Activated B cell treated with CpG ODN at 0.5 μM for 24 hours (primary cell): ENCODE results near the gene DDRGK1. TPM values are rescaled to one million over a fixed set of nuclear protein-coding genes. Genes with fewer than 3 reads are reported as not detected.
A peak's percentile ranks its signal among the peaks of the same experiment; 100 is the strongest.

ENCODE experiments used
- ATAC-seq: fragments of 200-7000 bp; cut with Tn5 transposase; one replicate; pipeline ENCODE4 v1.10.0; 2021; ENCODE audit warnings: low read depth, mild to moderate bottlenecking, moderate library complexity
- CTCF ChIA-PET: fragments of 350-600 bp; sonication (Branson Sonifier 250); formaldehyde crosslinking; loops from one replicate; lab custom pipeline; 2021; ENCODE audit warnings: antibody characterized with exemption; lab: Charles Lee
- POLR2A ChIA-PET: fragments of 350-600 bp; sonication (Branson Sonifier 250); formaldehyde crosslinking; loops from one replicate; lab custom pipeline; 2021; ENCODE audit warnings: antibody characterized with exemption; lab: Charles Lee
- DNase-seq: peaks from one replicate; pipeline ENCODE4 v3.0.0; 2022
- H3K27ac Mint-ChIP-seq: one replicate; pipeline ENCODE4 v1.8.0; 2020; ENCODE audit warnings: mixed read lengths
- H3K27me3 Mint-ChIP-seq: one replicate; pipeline ENCODE4 v1.8.0; 2021; ENCODE audit warnings: mixed read lengths
- H3K36me3 Mint-ChIP-seq: one replicate; pipeline ENCODE4 v1.8.0; 2021; ENCODE audit warnings: low read depth, mixed read lengths
- H3K4me1 Mint-ChIP-seq: one replicate; pipeline ENCODE4 v1.8.0; 2021; ENCODE audit warnings: mixed read lengths
- H3K4me3 Mint-ChIP-seq: one replicate; pipeline ENCODE4 v1.8.0; 2020; ENCODE audit warnings: mild to moderate bottlenecking, mixed read lengths
- H3K9me3 Mint-ChIP-seq: one replicate; pipeline ENCODE4 v1.8.0; 2020; ENCODE audit warnings: mixed read lengths
- intact Hi-C: fragments of 100-400 bp; cut with micrococcal nuclease; formaldehyde crosslinking; loops from one replicate; pipeline ENCODE4 v1.15.1; 2024
- total RNA-seq: library from RNA; stranded (reverse); gene quantifications from 2 replicates; pipeline ENCODE4 v1.2.3, GENCODE V29; 2022
- TF ChIP-seq, protein P1 (sequence below): fragments of 200-600 bp; IDR thresholded peaks from one replicate; pipeline ENCODE4 v1.8.0; 2022; ENCODE audit warnings: antibody characterized with exemption, mild to moderate bottlenecking

The DDRGK1 gene
- total RNA-seq, 1 donor from 2014 or later: 46.1 TPM

DNA sequence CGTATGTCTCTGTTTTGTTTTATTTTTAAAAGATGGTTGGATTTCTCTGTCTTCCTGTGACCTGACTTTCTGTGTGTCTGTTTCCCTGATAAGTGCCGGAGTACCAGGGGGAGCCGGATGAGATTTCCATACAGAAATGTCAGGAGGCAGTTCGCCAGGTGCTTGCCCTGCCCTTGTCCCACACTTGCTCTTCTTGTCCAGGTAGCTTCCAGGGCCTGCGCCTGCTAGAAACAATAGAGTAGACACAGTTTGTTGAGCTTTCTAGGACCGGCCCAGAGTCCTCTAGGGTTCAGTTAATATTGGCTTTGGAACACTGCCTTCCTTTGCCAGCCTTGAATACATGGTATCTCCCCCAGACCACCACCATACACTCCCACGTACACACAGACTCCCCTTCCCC is 8.7 kb upstream of the DDRGK1 start:
- Mint-ChIP-seq H3K27me3 (no peaks in the 10 kb centered on the region), H3K36me3 (peaks cover 33% of the 10 kb centered on the region), H3K27ac (no peak overlapping the region), H3K4me3 (no peak overlapping the region), H3K4me1 (peaks cover 25% of the 10 kb centered on the region), H3K9me3 (no peaks in the 10 kb centered on the region)
- ChIA-PET CTCF (no interaction called here), POLR2A (no interaction called here)
- ATAC-seq: no peak
- intact Hi-C loops: no loop called here
- no peak for DNase-seq
- TF ChIP-seq, protein P1, sequence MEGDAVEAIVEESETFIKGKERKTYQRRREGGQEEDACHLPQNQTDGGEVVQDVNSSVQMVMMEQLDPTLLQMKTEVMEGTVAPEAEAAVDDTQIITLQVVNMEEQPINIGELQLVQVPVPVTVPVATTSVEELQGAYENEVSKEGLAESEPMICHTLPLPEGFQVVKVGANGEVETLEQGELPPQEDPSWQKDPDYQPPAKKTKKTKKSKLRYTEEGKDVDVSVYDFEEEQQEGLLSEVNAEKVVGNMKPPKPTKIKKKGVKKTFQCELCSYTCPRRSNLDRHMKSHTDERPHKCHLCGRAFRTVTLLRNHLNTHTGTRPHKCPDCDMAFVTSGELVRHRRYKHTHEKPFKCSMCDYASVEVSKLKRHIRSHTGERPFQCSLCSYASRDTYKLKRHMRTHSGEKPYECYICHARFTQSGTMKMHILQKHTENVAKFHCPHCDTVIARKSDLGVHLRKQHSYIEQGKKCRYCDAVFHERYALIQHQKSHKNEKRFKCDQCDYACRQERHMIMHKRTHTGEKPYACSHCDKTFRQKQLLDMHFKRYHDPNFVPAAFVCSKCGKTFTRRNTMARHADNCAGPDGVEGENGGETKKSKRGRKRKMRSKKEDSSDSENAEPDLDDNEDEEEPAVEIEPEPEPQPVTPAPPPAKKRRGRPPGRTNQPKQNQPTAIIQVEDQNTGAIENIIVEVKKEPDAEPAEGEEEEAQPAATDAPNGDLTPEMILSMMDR: no peak

DNA sequence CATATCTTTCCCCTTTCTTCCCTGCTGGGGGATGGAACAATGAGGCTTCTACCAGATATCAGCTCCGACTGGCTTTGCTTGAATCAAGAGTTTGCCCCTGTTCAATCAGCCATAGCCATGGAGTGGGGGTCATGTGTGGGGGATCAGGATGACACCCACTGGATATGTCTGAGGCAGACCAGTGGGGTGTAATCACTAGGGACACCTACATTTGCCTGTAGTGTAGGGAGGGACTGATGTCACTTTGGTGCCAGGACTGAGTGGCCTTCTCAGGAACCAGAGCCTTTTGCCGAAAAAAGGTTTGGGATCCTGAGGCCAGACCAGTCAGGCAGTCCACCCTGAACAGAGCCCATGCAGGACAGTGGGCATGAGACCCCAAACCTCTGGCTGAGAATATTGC is 5.9 kb upstream of the DDRGK1 start:
- Mint-ChIP-seq H3K9me3 (no peaks in the 10 kb centered on the region), H3K27me3 (no peaks in the 10 kb centered on the region), H3K36me3 (peaks cover 30% of the 10 kb centered on the region), H3K4me1 (peaks cover 27% of the 10 kb centered on the region), H3K4me3 (peak overlapping the region; percentile 98), H3K27ac (no peak overlapping the region)
- intact Hi-C loops: no loop called here
- DNase-seq (no peak), ATAC-seq (no peak)
- POLR2A ChIA-PET: interaction anchor here (0.6 kb wide), 1 partner anchor 212 kb away, joined by 10 read pairs; no protein-coding TSS in a partner anchor
- CTCF ChIA-PET: interaction anchor here (1.2 kb wide), 1 partner anchor 10 kb away, joined by 3 read pairs; no protein-coding TSS in a partner anchor
- TF ChIP-seq, protein P1: no peak

DNA sequence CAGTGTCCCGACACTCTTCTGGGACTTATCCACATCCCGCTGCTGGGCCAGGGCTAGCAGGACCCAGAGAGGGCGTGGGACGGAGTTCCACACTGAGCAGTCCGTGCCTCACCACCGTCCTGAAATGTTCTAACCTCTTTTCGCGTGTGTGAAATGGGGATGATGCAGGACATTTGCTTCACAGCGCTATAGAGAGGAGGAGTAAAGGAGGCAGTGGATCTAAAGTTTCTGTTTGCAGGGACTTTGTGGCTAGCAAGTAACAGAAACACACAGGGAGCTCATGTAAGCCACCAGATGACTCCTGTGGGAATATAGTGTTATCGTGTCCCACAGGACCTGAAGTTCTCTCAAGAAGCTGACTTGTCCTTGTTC is 5.5 kb upstream of the DDRGK1 start:
- H3K4me3 Mint-ChIP-seq: peak overlapping the region; percentile 98
- ChIA-PET CTCF (interaction anchor here (1.0 to 1.2 kb wide), 2 partner anchors 9 to 11 kb away, joined by 3 read pairs; no protein-coding TSS in a partner anchor), POLR2A (interaction anchor here (0.6 to 1.9 kb wide), 5 partner anchors 13 to 212 kb away, joined by 3 to 10 read pairs (median 5); partner anchors contain the start of genes FASTKD5 and UBOX5)
- peak; percentile 25 for ATAC-seq
- H3K27ac Mint-ChIP-seq: peak overlapping the region; percentile 86
- H3K36me3 Mint-ChIP-seq: peaks cover 27% of the 10 kb centered on the region
- intact Hi-C loops: loop anchor here (1.0 to 10.0 kb wide), 4 partner anchors 8 to 555 kb away; partner anchors contain the start of genes ADISSP and ATRN
- H3K27me3 Mint-ChIP-seq: no peaks in the 10 kb centered on the region
- no peaks in the 10 kb centered on the region for H3K9me3 Mint-ChIP-seq
- H3K4me1 Mint-ChIP-seq: peaks cover 27% of the 10 kb centered on the region
- DNase-seq: no peak
- TF ChIP-seq, protein P1: no peak

DNA sequence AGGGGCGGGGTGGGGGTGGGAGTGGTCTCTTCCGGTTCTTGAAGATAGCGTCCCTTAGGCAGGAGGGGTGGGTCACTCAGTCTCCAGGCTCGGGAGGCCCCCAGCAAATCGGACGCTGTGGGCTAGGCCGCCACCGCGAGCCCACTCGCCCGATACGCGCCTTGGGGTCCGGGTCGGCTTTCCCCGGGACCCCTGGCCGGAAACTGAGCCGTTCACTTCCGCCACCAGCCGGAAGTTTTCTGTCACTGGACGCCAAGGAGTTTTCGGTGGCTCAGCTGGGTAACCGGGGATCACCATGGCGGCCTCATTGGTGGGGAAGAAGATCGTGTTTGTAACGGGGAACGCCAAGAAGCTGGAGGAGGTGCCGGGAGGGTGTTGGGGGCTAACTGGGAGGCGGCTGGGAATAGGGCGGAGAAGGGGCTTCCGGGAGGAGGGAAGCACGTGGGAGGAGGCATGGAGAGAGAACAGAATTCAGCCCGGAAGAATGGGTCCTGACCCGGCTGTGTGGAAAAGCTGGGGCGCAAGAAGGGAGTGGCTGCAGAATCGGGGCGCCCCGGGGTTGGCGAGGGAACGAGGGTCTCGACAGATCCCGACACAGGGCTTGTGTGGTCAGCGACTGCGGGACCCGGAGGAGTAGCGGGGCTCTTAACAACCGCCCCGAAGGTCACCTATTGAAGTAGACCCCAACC is 4.9 kb upstream of the DDRGK1 start, which contains the start of gene ITPA:
TSS of gene ITPA (plus strand) at position 242 of the 689 bp plus-strand sequence. CDS start at position 296, 54 bp downstream.
- TF ChIP-seq, protein P1: no peak
- CTCF ChIA-PET: interaction anchor here (1.0 to 1.2 kb wide), 2 partner anchors 9 to 11 kb away, joined by 3 read pairs; no protein-coding TSS in a partner anchor
- Mint-ChIP-seq H3K36me3 (peaks cover 24% of the 10 kb centered on the region), H3K4me1 (peaks cover 29% of the 10 kb centered on the region), H3K9me3 (no peaks in the 10 kb centered on the region), H3K4me3 (peak within 1 kb of the TSS; percentile 98), H3K27ac (peak within 1 kb of the TSS; percentile 86), H3K27me3 (no peaks in the 10 kb centered on the region)
- ATAC-seq (peak; percentile 47), DNase-seq (peak; percentile 58)
- intact Hi-C loops: loop anchor here (1.0 to 10.0 kb wide), 4 partner anchors 9 to 555 kb away; partner anchors contain the start of genes ADISSP and ATRN
- POLR2A ChIA-PET: interaction anchor here (0.6 to 1.9 kb wide), 8 partner anchors 12 to 571 kb away, joined by 3 to 10 read pairs (median 6); partner anchors contain the start of genes FASTKD5 and UBOX5
